Measurements from ENCODE around the gene LGR6. TPM values are rescaled to one million over a fixed set of nuclear protein-coding genes. Genes with fewer than 3 reads are reported as not detected.

Gene LGR6
- total and polyA plus RNA-seq, 12 donors, result 0.06 to 1.0 (median 0.18) TPM; not detected in 3

DNA sequence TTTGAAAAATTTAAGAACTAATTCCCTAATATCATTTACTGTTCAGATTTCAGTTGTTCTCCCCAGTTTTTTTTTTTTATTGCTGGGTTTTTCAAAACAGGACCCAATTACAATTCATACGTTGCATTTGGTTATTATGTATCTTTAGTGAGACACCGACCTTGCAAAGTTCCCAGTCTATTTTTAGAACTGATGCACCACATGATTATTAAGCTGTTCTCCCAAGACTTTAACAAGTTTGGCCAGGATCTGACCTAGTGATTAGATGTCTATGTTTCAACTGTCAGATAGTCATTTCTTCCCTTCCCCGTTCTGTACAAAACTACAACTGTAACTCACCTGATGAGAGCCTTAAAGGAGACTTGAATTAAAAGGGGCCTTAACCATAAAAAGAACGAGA is 140.3 kb downstream of the LGR6 start:
- H3K27me3 ChIP-seq, result no peaks in the 10 kb centered on the region
- no peak overlapping the region for H3K27ac ChIP-seq
- H3K36me3 ChIP-seq (replicated peaks in 1 of 2), result peaks cover 0 to 4% of the 10 kb centered on the region in 2 donors
- DNase-seq, result no peak
- no peaks in the 10 kb centered on the region for H3K9me3 ChIP-seq (replicated peaks in 1 of 3)
- H3K4me3 ChIP-seq, result no peak overlapping the region
- no peak for TF ChIP-seq POLR2A (IDR thresholded peaks at IDR 0.05)
- TF ChIP-seq, protein P1, sequence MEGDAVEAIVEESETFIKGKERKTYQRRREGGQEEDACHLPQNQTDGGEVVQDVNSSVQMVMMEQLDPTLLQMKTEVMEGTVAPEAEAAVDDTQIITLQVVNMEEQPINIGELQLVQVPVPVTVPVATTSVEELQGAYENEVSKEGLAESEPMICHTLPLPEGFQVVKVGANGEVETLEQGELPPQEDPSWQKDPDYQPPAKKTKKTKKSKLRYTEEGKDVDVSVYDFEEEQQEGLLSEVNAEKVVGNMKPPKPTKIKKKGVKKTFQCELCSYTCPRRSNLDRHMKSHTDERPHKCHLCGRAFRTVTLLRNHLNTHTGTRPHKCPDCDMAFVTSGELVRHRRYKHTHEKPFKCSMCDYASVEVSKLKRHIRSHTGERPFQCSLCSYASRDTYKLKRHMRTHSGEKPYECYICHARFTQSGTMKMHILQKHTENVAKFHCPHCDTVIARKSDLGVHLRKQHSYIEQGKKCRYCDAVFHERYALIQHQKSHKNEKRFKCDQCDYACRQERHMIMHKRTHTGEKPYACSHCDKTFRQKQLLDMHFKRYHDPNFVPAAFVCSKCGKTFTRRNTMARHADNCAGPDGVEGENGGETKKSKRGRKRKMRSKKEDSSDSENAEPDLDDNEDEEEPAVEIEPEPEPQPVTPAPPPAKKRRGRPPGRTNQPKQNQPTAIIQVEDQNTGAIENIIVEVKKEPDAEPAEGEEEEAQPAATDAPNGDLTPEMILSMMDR (IDR thresholded peaks at IDR 0.05), result no peak
- no peaks in the 10 kb centered on the region for H3K4me1 ChIP-seq (replicated peaks in 1 of 2)
- intact Hi-C loops (cut with DNase I), result loop anchor here in 1 of 2 donors (10.0 kb wide), 1 partner anchor 381 kb away; the partner anchor contains the start of gene SYT2
- 36 to 47% (median 42%) methylated on average over 4 of the region's 4 CpGs for WGBS, 4 donors

DNA sequence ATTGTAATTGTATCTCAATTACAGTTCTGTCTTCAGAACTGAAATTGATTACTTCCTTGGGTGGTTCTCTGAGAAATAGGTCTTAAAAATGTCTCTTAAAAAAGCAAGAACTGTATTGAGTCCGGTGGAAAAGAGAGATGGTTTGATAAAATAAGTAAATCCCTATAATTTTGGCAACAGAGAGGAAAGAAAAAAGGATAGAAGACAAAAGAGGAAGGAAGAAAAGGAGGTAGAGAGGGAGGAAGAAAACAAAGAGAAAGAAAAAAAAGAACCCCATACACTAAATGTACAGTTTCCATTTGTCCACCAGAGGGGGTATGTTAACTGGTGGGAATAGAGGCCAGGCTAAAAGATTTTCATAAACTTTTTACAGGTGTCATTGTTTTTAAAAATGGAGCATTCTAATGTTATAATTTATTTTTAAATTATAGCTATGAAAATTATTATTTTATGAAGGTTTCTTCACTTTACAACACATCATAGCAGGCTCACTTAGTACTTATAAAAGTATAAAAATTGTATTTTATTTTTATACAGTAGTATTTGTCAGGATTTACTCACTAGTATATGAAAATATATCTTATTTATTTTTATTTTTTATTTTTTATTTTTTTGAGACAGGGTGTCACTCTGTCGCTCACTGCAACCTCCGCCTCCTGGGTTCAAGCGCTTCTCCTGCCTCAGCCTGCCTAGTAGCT is 150.2 kb downstream of the LGR6 start:
- H3K27ac ChIP-seq, result no peak overlapping the region
- H3K4me3 ChIP-seq, result no peak overlapping the region
- no peak for DNase-seq
- 48 to 58% (median 56%) methylated on average over 4 of the region's 4 CpGs for WGBS, 4 donors
- no peaks in the 10 kb centered on the region for H3K36me3 ChIP-seq (replicated peaks in 1 of 2)
- intact Hi-C loops (cut with DNase I), result loop anchor here in 1 of 2 donors (10.0 kb wide), 1 partner anchor 71 kb away; no protein-coding TSS in a partner anchor
- TF ChIP-seq, protein P1 (IDR thresholded peaks at IDR 0.05), result peak; percentile 61 to 88 (median 72)
- no peak for TF ChIP-seq POLR2A (IDR thresholded peaks at IDR 0.05)
- H3K27me3 ChIP-seq, result no peaks in the 10 kb centered on the region
- no peaks in the 10 kb centered on the region for H3K9me3 ChIP-seq (replicated peaks in 1 of 3)
- H3K4me1 ChIP-seq (replicated peaks in 1 of 2), result peaks cover 0 to 6% of the 10 kb centered on the region in 2 donors

DNA sequence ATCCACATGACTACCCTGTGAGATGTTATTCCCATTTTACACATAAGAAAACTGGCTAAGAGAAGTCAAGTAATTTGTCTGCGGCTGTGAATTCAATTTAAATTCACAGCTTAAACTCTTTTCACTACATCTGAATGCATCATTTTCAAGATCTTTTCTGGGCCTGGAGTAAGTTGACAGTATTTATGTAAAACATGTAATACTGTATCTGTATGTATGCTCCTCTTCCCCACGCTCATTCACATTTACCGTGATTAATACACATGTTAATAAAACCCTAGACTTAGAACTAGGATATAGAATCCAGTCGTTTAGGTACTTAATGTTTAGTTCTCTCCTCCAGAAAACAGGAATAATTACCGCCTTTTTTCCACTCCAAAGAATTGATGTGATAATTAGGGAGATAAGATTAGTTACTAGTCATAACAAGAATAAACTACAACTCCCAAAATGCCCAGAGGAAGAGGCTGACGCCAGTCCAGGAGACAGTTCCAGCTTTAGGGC is 154.5 kb downstream of the LGR6 start:
- Histone ChIP-seq H3K27me3 (no peaks in the 10 kb centered on the region), H3K4me1 (replicated peaks in 1 of 2) (peaks cover 0 to 16% of the 10 kb centered on the region in 2 donors), H3K4me3 (no peak overlapping the region), H3K27ac (peak overlapping the region in 1 of 5 donors; percentile 40), H3K36me3 (replicated peaks in 1 of 2) (no peaks in the 10 kb centered on the region), H3K9me3 (replicated peaks in 1 of 3) (no peaks in the 10 kb centered on the region)
- intact Hi-C loops (cut with DNase I), result loop anchor here in 1 of 2 donors (10.0 kb wide), 1 partner anchor 67 kb away; no protein-coding TSS in a partner anchor
- 48 to 51% (median 50%) methylated on average over 6 of the region's 6 CpGs for WGBS, 4 donors
- TF ChIP-seq, protein P1 (IDR thresholded peaks at IDR 0.05), result no peak
- TF ChIP-seq POLR2A (IDR thresholded peaks at IDR 0.05), result no peak
- no peak for DNase-seq

DNA sequence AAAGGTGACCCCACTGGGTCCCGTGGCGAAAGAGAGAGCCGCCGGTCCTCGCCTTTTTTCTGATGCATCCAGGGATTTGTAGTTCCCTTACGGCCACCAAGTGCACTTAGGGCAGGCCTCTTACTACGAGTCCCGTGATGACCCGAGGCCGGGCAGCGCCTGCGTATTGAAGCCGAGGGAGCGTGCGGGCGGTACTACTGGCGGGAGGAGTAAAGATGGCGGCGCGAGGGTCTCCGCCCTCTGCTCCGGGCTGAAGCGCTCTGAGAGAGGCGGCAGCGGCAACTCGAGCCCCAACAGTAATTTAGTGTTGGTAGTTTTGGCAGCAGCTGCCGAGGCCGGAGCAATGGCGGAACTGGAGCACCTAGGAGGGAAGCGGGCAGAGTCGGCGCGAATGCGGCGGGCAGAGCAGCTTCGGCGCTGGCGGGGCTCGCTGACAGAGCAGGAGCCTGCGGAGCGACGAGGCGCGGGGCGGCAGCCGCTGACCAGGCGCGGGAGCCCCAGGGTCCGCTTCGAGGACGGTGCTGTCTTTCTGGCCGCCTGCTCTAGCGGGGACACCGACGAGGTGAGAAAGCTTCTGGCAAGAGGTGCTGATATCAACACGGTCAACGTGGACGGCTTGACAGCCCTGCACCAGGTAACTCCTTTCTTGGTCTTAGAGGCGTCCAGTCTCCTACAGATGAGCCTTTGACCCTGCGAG is 155.1 kb downstream of the LGR6 start, which contains the start of gene PPP1R12B:
PPP1R12B (plus strand) TSS at position 191 of the 697 bp plus-strand sequence; CDS start at position 344, 153 bp downstream.
- Histone ChIP-seq H3K36me3 (replicated peaks in 1 of 2) (no peaks in the 10 kb centered on the region), H3K27ac (peak within 1 kb of the TSS; percentile 56 to 92 (median 78))

More for the DNA sequence above, 155.1 kb downstream of the LGR6 start, which contains the start of gene PPP1R12B:
- Histone ChIP-seq H3K4me1 (replicated peaks in 1 of 2) (peaks cover 0 to 18% of the 10 kb centered on the region in 2 donors), H3K27me3 (no peaks in the 10 kb centered on the region), H3K9me3 (replicated peaks in 1 of 3) (no peaks in the 10 kb centered on the region), H3K4me3 (peak within 1 kb of the TSS; percentile 56 to 96 (median 84))
- 0 to 1% (median 0%) methylated on average over 6 to 60 of the region's 60 CpGs for WGBS, 4 donors
- DNase-seq, result peak; percentile 96 to 99 (median 99)
- peak in 1 of 2 donors; percentile 70 for TF ChIP-seq POLR2A (IDR thresholded peaks at IDR 0.05)
- TF ChIP-seq, protein P1 (IDR thresholded peaks at IDR 0.05), result peak in 1 of 6 experiments; percentile 9
- intact Hi-C loops (cut with DNase I), result loop anchor here in 1 of 2 donors (10.0 kb wide), 1 partner anchor 66 kb away; no protein-coding TSS in a partner anchor
